GM21529 (cell line): Measurements from ENCODE around the gene UFC1.

Experiments
- ATAC-seq: cut with Tn5 transposase; IDR thresholded peaks from one replicate; pipeline ENCODE4 v1.9.1; 2021; ENCODE audit not compliant: unreplicated experiment

The UFC1 gene

GRCh38 chr1:161192476-161193465 is 39.0 kb downstream of the UFC1 start:
- peak; percentile 63 for ATAC-seq

DNA sequence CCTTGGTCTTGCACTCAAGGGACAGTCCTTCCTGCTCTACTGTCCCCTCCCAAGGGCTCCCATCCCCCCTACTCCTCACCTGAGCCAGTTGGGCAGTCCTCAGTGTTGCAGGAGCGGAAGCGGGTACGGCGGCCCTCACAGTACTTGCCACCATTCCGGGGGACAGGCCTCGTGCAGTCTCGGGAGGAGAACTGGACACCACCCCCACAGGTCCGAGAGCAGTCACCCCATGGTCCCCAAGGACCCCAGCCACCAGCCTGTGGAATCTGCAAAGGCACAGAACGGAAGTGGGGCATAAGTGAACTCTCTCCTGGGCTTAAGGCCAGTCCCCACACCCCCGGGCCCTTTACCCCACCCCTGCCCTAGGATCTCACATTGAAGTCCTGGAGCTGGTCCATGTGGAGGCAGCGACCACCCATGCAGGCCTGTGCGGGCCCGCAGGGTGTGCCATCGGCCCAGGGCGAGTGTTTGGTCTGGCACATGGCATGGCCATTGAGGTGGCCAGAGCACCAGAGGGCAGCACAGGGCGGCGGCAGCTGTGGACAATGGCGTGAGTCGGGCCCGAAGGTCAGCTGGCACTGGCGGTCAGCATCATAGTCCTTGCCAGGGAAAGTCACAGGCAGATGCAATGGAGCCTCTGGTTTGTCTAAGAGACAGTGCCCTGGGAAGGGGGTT is 39.9 kb downstream of the UFC1 start:
- ATAC-seq, result no peak

- ATAC-seq, result peak; percentile 77
These were observed 41.4 kb downstream of the UFC1 start for GRCh38 chr1:161195171-161195570.

- ATAC-seq, result no peak
These were observed 42.3 kb downstream of the UFC1 start for GRCh38 chr1:161196111-161196510.

DNA sequence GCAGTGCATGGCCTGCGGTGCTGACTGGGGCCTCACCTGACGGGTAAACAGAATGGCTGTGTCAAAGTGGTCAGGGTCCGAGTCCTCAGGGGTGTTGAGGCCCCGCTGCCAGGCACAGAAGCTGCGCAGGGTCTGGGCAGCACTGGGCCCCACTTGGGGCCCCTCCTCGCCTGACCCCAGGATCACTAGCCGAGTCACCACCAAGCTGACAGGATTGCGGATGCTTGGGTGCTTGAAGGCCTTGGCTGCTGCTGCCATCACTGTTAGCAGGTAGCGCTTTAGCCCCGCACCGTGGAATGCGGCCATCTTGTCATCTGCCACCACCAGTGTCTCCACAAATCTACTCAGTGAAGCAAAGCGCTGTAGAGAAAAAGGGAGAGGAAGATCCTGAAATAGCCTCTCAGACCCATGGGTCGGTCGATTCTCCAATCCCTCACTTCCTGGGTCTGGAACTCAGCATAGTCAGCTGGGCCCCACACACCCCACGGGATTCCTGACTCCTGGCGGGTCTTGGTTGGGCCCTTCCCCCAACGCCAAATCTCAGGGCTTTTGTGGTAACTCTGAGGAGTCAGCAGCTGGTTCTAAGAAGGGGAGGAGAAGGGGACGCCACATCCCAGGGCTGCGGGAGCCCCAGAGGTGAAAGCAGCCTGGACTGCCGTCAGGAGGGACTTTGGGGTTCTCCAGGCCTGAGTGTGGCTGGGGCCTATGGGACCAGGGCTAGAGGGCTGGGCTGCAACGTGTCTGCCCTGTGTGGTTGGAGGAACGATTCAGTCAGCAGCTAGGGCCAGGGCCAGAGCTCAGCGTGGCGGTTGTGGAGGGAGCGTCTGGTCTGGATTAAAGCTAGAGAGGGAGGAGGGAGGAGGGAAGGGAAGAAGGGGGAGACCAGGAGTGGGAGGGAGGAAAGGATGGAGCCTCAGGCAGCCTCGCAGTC is 43.0 kb downstream of the UFC1 start:
- no peak for ATAC-seq

- ATAC-seq, result no peak
These were observed 43.9 kb downstream of the UFC1 start for GRCh38 chr1:161197560-161198193.

GRCh38 chr1:161198194-161198896 is 44.6 kb downstream of the UFC1 start:
- ATAC-seq, result no peak

DNA sequence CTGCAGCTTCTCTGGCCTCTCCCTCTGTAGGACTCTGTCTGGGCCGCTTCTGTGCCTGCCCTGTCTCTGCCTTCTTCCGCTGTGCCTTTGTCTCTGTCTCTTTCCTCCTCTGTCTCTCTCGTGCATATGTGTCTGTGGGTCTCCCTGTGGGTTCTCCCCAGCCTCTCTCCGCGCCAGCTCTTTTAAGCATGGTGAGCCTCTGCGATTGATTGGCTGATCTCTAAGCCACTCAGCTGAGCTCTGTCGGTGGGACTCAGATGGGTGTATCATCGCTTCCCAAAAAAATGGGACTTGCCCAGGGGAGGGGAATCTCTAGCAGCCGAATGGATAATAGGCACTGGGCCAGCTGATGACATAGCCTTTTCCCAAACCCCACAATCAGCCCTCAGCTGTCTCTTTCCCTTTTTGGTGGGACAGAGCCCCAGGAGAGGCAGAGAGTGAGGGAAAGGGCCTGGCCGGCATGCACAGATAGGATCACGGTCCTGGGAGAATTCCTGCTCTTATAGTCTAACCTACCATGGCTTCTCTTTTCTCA is 45.2 kb downstream of the UFC1 start, which contains the start of gene ADAMTS4:
ADAMTS4 (minus strand) TSS at position 158 of the 535 bp plus-strand sequence. CDS start 427 bp downstream, outside the sequence.
- ATAC-seq, result no peak

DNA sequence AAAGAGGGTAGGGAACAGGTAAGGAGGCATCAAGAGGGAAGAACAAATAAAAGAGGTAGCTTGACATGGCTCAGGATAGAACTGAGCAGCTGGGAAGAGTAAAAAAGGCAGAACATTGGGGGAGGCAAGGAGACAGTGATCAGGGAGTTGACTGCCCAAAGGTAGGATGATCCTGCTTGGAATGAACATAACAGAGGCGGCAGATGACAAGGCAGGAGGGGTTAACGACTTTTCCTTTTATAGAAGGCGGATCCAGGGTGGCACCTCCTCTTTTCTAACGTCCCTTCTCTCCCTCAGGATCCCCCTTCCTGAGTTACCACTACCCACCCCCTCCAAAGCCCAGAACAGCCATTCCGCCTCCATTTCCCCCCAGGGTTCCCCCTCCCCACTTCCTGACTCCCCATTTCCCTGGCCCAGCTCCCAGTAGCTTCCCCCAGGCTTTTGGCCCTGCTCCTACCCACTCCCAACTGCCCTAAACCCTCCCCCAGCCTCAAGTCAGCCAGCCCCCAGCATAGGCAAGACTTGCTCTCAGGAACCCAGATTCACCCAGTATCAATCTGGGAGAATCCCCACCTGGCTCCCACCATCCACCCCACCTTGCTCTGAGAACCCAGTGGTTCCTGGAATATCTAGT is 45.8 kb downstream of the UFC1 start:
- ATAC-seq, result no peak

- ATAC-seq, result no peak
These were observed 46.7 kb downstream of the UFC1 start for GRCh38 chr1:161200421-161200991.

DNA sequence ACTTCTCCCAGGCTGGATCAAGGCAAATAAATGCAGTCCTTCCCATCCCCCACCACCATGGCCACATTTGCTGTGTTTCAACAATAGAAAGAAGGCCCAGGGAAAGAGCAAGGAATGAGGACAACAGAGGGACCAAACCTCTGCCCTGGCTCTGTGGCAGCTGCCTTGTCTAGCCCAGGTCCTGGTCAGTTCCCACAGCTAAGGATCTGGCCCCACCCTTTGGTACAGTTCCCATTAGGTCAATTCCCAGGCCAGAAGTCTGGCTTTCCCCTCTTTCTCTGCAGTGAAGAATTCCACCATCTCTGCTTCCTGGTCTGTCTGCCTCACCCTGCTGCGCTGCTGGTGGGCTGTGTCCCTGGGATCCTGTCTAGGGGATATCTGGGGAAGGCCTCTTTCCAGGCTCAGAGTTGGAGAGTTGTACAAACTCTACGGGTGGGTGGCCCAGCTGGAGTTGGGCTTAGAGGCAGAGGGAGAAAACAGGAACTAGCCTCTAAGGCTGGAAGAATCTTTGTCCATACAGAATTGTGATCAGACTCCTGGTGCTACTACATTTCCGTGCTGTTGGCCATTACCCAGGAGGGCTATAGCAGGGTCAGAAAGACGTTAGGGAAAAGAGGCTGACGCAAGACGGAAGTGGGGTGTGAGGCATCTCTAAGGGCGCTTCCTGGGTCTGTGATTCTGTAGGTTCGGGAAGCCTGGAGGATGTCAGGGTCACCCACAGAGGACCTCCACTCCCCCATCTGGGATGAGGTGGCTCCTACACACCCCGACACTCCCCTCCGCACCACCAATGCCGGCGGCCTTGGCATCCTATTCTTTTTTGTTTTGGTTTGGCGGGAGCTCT is 47.4 kb downstream of the UFC1 start:
- ATAC-seq, result no peak

DNA sequence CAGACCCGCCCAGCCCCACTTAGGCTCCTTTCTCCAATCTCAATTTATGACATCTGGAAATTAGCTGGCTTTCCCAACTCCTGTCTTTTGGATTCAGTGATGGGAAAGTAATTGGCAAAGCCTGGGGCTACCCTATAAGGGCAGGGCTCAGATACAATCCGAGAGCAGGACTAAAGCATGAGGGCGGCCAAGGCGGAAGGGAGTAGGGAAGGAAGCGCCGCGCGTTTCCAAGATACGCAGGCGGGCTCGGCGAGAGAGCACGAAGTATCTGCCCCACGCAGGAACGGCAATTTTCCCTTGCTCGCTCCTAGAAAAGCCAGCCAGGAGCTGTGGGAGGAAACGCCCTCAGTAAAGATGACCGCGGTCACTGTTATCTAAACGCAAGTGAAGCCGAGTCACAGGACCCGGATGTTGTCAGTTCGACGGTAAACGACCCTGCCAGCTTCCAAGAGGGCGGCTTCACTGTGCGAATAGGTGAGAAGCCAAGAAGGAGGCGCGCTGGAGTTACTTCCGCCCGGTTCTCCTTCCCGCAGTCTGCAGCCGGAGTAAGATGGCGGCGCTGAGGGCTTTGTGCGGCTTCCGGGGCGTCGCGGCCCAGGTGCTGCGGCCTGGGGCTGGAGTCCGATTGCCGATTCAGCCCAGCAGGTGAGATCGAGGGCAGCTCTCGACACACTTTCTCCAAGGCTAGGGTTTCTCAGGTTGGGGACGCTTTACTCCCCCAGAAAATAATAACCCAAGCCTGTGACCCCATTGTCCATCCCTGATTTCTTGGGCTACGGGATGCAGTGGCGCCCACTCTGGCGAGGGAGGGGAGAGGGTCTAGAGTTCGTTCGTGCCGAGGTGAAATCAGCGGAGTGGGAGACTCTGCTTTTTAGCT is 48.3 kb downstream of the UFC1 start, which contains the start of gene NDUFS2:
NDUFS2 (plus strand) TSS at position 532 of the 877 bp plus-strand sequence; CDS start at position 551, 19 bp downstream.
- ATAC-seq, result peak; percentile 97

DNA sequence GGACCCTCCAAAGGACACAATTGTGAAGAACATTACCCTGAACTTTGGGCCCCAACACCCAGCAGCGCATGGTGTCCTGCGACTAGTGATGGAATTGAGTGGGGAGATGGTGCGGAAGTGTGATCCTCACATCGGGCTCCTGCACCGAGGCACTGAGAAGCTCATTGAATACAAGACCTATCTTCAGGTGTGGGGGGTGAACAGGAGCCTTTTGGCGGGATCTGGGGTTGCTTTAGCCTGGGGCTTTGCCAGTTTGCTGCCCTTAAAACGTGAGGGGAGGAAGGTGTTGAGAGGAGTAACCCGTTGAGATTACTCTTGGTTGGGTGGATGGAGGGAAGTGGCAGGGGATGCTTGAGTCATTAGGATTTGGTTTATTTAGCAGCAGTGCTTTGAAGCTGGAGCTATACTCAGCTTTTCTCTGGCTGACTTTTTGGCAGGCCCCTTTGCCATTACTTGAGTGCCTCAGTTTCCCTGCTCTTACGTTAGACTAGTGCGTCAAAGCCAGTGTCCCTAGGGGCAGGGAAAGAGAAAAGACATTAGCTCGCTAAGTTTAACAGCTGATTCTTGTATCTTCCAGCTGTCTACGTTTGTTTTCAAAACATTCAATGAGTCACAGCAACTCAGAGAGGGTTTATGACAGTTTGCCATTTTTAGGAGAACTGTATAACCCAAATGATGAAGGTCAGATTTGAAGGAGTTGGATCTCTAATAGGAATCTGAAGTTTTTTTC is 52.8 kb downstream of the UFC1 start:
- no peak for ATAC-seq

- ATAC-seq, result no peak
These were observed 53.4 kb downstream of the UFC1 start for GRCh38 chr1:161207173-161207572.
